ENCODE results near the gene PVALEF.

PVALEF gene

GRCh38 chr17:81154961-81155360 is 10.3 kb upstream of the PVALEF start:
- H3K9me3 ChIP-seq (ENCODE audit: insufficient read depth, low read length): no peaks in the 10 kb centered on the region
- H3K36me3 ChIP-seq (ENCODE audit: insufficient read depth, insufficient read length, low read length): no peaks in the 10 kb centered on the region
- no peak overlapping the region for H3K9ac ChIP-seq (ENCODE audit: insufficient read length, low read depth)
- H3K4me3 ChIP-seq (ENCODE audit: insufficient read length, low read depth): no peak overlapping the region
- H3K4me1 ChIP-seq (ENCODE audit: insufficient read depth, insufficient read length): peaks cover 2% of the 10 kb centered on the region
- H3K27me3 ChIP-seq (ENCODE audit: insufficient read depth, insufficient read length): no peaks in the 10 kb centered on the region
- TF ChIP-seq SUZ12 (IDR thresholded peaks at IDR 0.05; ENCODE audit: extremely low read depth, insufficient read depth, insufficient read length) (no peak), ZNF274 (IDR thresholded peaks at IDR 0.05; ENCODE audit: low read depth, low read length) (no peak), YY1 (IDR thresholded peaks at IDR 0.05; ENCODE audit: insufficient read depth, insufficient read length) (no peak)
- DNase-seq (ENCODE audit: low read depth, low spot score): no peak

GRCh38 chr17:81156866-81157805 is 8.2 kb upstream of the PVALEF start:
- TF ChIP-seq SUZ12 (IDR thresholded peaks at IDR 0.05; ENCODE audit: extremely low read depth, insufficient read depth, insufficient read length) (no peak), YY1 (IDR thresholded peaks at IDR 0.05; ENCODE audit: insufficient read depth, insufficient read length) (no peak), ZNF274 (IDR thresholded peaks at IDR 0.05; ENCODE audit: low read depth, low read length) (no peak)
- Histone ChIP-seq H3K4me3 (ENCODE audit: insufficient read length, low read depth) (no peak overlapping the region), H3K36me3 (ENCODE audit: insufficient read depth, insufficient read length, low read length) (no peaks in the 10 kb centered on the region), H3K27me3 (ENCODE audit: insufficient read depth, insufficient read length) (no peaks in the 10 kb centered on the region), H3K4me1 (ENCODE audit: insufficient read depth, insufficient read length) (peaks cover 2% of the 10 kb centered on the region), H3K9me3 (ENCODE audit: insufficient read depth, low read length) (no peaks in the 10 kb centered on the region), H3K9ac (ENCODE audit: insufficient read length, low read depth) (no peak overlapping the region)
- no peak for DNase-seq (ENCODE audit: low read depth, low spot score)

- Histone ChIP-seq H3K27me3 (ENCODE audit: insufficient read depth, insufficient read length) (no peaks in the 10 kb centered on the region), H3K36me3 (ENCODE audit: insufficient read depth, insufficient read length, low read length) (no peaks in the 10 kb centered on the region), H3K9me3 (ENCODE audit: insufficient read depth, low read length) (no peaks in the 10 kb centered on the region), H3K4me3 (ENCODE audit: insufficient read length, low read depth) (no peak overlapping the region), H3K9ac (ENCODE audit: insufficient read length, low read depth) (no peak overlapping the region), H3K4me1 (ENCODE audit: insufficient read depth, insufficient read length) (peaks cover 4% of the 10 kb centered on the region)
- no peak for TF ChIP-seq SUZ12 (IDR thresholded peaks at IDR 0.05; ENCODE audit: extremely low read depth, insufficient read depth, insufficient read length)
- no peak for TF ChIP-seq ZNF274 (IDR thresholded peaks at IDR 0.05; ENCODE audit: low read depth, low read length)
- no peak for TF ChIP-seq YY1 (IDR thresholded peaks at IDR 0.05; ENCODE audit: insufficient read depth, insufficient read length)
- no peak for DNase-seq (ENCODE audit: low read depth, low spot score)
Observed at GRCh38 chr17:81157848-81158687, 7.2 kb upstream of the PVALEF start.

- Histone ChIP-seq H3K9ac (ENCODE audit: insufficient read length, low read depth) (no peak overlapping the region), H3K4me3 (ENCODE audit: insufficient read length, low read depth) (no peak overlapping the region), H3K27me3 (ENCODE audit: insufficient read depth, insufficient read length) (no peaks in the 10 kb centered on the region), H3K9me3 (ENCODE audit: insufficient read depth, low read length) (no peaks in the 10 kb centered on the region), H3K36me3 (ENCODE audit: insufficient read depth, insufficient read length, low read length) (no peaks in the 10 kb centered on the region), H3K4me1 (ENCODE audit: insufficient read depth, insufficient read length) (peaks cover 5% of the 10 kb centered on the region)
- TF ChIP-seq YY1 (IDR thresholded peaks at IDR 0.05; ENCODE audit: insufficient read depth, insufficient read length): no peak
- TF ChIP-seq ZNF274 (IDR thresholded peaks at IDR 0.05; ENCODE audit: low read depth, low read length): no peak
- no peak for TF ChIP-seq SUZ12 (IDR thresholded peaks at IDR 0.05; ENCODE audit: extremely low read depth, insufficient read depth, insufficient read length)
- DNase-seq (ENCODE audit: low read depth, low spot score): no peak
Observed at GRCh38 chr17:81158688-81159590, 6.4 kb upstream of the PVALEF start.

- Histone ChIP-seq H3K9ac (ENCODE audit: insufficient read length, low read depth) (no peak overlapping the region), H3K27me3 (ENCODE audit: insufficient read depth, insufficient read length) (peaks cover 4% of the 10 kb centered on the region), H3K36me3 (ENCODE audit: insufficient read depth, insufficient read length, low read length) (no peaks in the 10 kb centered on the region), H3K9me3 (ENCODE audit: insufficient read depth, low read length) (no peaks in the 10 kb centered on the region), H3K4me3 (ENCODE audit: insufficient read length, low read depth) (no peak overlapping the region), H3K4me1 (ENCODE audit: insufficient read depth, insufficient read length) (peaks cover 5% of the 10 kb centered on the region)
- no peak for TF ChIP-seq SUZ12 (IDR thresholded peaks at IDR 0.05; ENCODE audit: extremely low read depth, insufficient read depth, insufficient read length)
- no peak for TF ChIP-seq YY1 (IDR thresholded peaks at IDR 0.05; ENCODE audit: insufficient read depth, insufficient read length)
- TF ChIP-seq ZNF274 (IDR thresholded peaks at IDR 0.05; ENCODE audit: low read depth, low read length): no peak
- DNase-seq (ENCODE audit: low read depth, low spot score): no peak
Observed at GRCh38 chr17:81159611-81160265, 5.6 kb upstream of the PVALEF start.

- H3K9me3 ChIP-seq (ENCODE audit: insufficient read depth, low read length): no peaks in the 10 kb centered on the region
- no peak for TF ChIP-seq ZNF274 (IDR thresholded peaks at IDR 0.05; ENCODE audit: low read depth, low read length)
- TF ChIP-seq YY1 (IDR thresholded peaks at IDR 0.05; ENCODE audit: insufficient read depth, insufficient read length): no peak
- TF ChIP-seq SUZ12 (IDR thresholded peaks at IDR 0.05; ENCODE audit: extremely low read depth, insufficient read depth, insufficient read length): no peak
- DNase-seq (ENCODE audit: low read depth, low spot score): no peak
- H3K4me3 ChIP-seq (ENCODE audit: insufficient read length, low read depth): no peak overlapping the region
- H3K27me3 ChIP-seq (ENCODE audit: insufficient read depth, insufficient read length): peaks cover 9% of the 10 kb centered on the region
- H3K36me3 ChIP-seq (ENCODE audit: insufficient read depth, insufficient read length, low read length): no peaks in the 10 kb centered on the region
- H3K9ac ChIP-seq (ENCODE audit: insufficient read length, low read depth): no peak overlapping the region
- H3K4me1 ChIP-seq (ENCODE audit: insufficient read depth, insufficient read length): peaks cover 10% of the 10 kb centered on the region
Observed at GRCh38 chr17:81160306-81160705, 5.0 kb upstream of the PVALEF start.

All from NT2/D1 (cell line).